OCI-LY7 (cell line): ENCODE results near the gene E2F2. TPM values are rescaled to one million over a fixed set of nuclear protein-coding genes. Genes with fewer than 3 reads are reported as not detected.
A peak's percentile ranks its signal among the peaks of the same experiment; 100 is the strongest.

ENCODE experiments used
- BruUV-seq: library from RNA; stranded (reverse); fragments of 400-500 nt; replicated peaks from 2 replicates; lab custom pipeline; 2021; lab: Mats Ljungman, UMichigan
- CTCF ChIA-PET: fragments of 300-600 bp; sonication (Branson Sonifier 250); formaldehyde crosslinking; loops from one replicate; lab custom pipeline; 2022; ENCODE audit warnings: antibody characterized with exemption; ENCODE audit not compliant: unreplicated experiment; lab: Charles Lee
- POLR2A ChIA-PET: fragments of 300-600 bp; sonication (Branson Sonifier 250); formaldehyde crosslinking; loops from one replicate; lab custom pipeline; 2022; ENCODE audit warnings: antibody characterized with exemption; lab: Charles Lee
- DNase-seq: peaks from one replicate; pipeline ENCODE4 v3.0.0-alpha.2; 2015; ENCODE audit warnings: low spot score
- H2AFZ ChIP-seq: fragments of 200-600 bp; sonication (generic), shearing (Covaris generic); 2 replicates; pipeline ENCODE4 v1.6.1; 2014; ENCODE audit warnings: mild to moderate bottlenecking, antibody characterized with exemption, low read length, moderate library complexity
- H3K27ac ChIP-seq: fragments of 200-600 bp; sonication (generic); 2 replicates; pipeline ENCODE4 v1.5.1; 2014; ENCODE audit warnings: mixed run types, low read depth, mild to moderate bottlenecking, moderate library complexity, low read length, inconsistent platforms; ENCODE audit not compliant: poor library complexity, severe bottlenecking
- H3K36me3 ChIP-seq: fragments of 200-600 bp; sonication (generic); 2 replicates; pipeline ENCODE4 v1.6.1; 2014; ENCODE audit warnings: mild to moderate bottlenecking, antibody characterized with exemption, low read length, moderate library complexity, mixed read lengths; ENCODE audit not compliant: insufficient read depth
- H3K4me1 ChIP-seq: fragments of 200-600 bp; sonication (generic); 2 replicates; pipeline ENCODE4 v1.5.1; 2014; ENCODE audit warnings: mild to moderate bottlenecking, low read length; ENCODE audit not compliant: insufficient read depth, poor library complexity, severe bottlenecking
- H3K4me2 ChIP-seq: fragments of 200-600 bp; sonication (generic); 2 replicates; pipeline ENCODE4 v1.6.1; 2014; ENCODE audit warnings: mild to moderate bottlenecking, low read length
- H3K4me3 ChIP-seq: fragments of 200-600 bp; sonication (generic); 2 replicates; pipeline ENCODE4 v1.5.1; 2014; ENCODE audit warnings: mild to moderate bottlenecking, low read depth, low read length; ENCODE audit not compliant: poor library complexity, severe bottlenecking
- H3K79me2 ChIP-seq: fragments of 200-600 bp; sonication (generic); 2 replicates; pipeline ENCODE4 v1.6.1; 2016; ENCODE audit warnings: low read depth, mild to moderate bottlenecking, low read length, moderate library complexity, mixed read lengths; ENCODE audit not compliant: insufficient read depth
- H3K9me2 ChIP-seq: fragments of 200-600 bp; sonication (generic); 2 replicates; pipeline ENCODE4 v1.6.1; 2016; ENCODE audit warnings: mild to moderate bottlenecking, low read length, mixed read lengths; ENCODE audit not compliant: insufficient read depth
- H3K9me3 ChIP-seq: fragments of 200-600 bp; sonication (generic); 2 replicates; pipeline ENCODE4 v1.6.1; 2014; ENCODE audit warnings: mild to moderate bottlenecking, mixed run types, low read length, mixed read lengths
- H4K20me1 ChIP-seq: fragments of 200-600 bp; sonication (generic); 2 replicates; pipeline ENCODE4 v1.6.1; 2014; ENCODE audit warnings: mild to moderate bottlenecking, antibody characterized with exemption, low read length, moderate library complexity, mixed read lengths; ENCODE audit not compliant: insufficient read depth
- CTCF ChIP-seq: fragments of 200-600 bp; sonication (generic); conservative IDR thresholded peaks from 2 replicates; pipeline ENCODE4 v1.5.1; 2014; ENCODE audit warnings: mild to moderate bottlenecking, antibody characterized with exemption, low read length, moderate library complexity, mixed read lengths
- EZH2phosphoT487 ChIP-seq: fragments of 200-600 bp; sonication (generic); IDR thresholded peaks from 2 replicates; pipeline ENCODE4 v1.6.1; 2018; ENCODE audit warnings: low read depth, borderline replicate concordance, mild to moderate bottlenecking, mixed run types, antibody characterized with exemption, low read length, moderate library complexity, mixed read lengths
- intact Hi-C: fragments of 100-400 bp; cut with micrococcal nuclease; formaldehyde crosslinking; loops from one replicate; pipeline ENCODE4 v1.10.0; 2022; ENCODE audit not compliant: unreplicated experiment
- total RNA-seq, 2 experiments: library from RNA; depleted of rRNA in 1 of 2; stranded (reverse); fragments of >200 nt in 1 of 2; shearing (Covaris generic) in 1 of 2; gene quantifications; 2 replicates each; pipeline ENCODE4 v1.2.3, GENCODE V29; 2014 to 2022

E2F2 gene
- total RNA-seq, 2 experiments from 2014 or later: 203 to 212 TPM

- Histone ChIP-seq H3K27ac (no peak overlapping the region), H2AFZ (no peak overlapping the region), H3K4me1 (peaks cover 9% of the 10 kb centered on the region), H3K4me2 (no peak overlapping the region), H3K36me3 (no peaks in the 10 kb centered on the region), H3K79me2 (no peaks in the 10 kb centered on the region), H3K4me3 (no peak overlapping the region), H3K9me3 (no peaks in the 10 kb centered on the region), H3K9me2 (no peaks in the 10 kb centered on the region), H4K20me1 (no peaks in the 10 kb centered on the region)
- DNase-seq: no peak
- TF ChIP-seq EZH2phosphoT487 (no peak), CTCF (no peak)
- no TSS peak for BruUV-seq
- intact Hi-C loops: loop anchor here (10.0 kb wide), 1 partner anchor 253 kb away; the partner anchor contains the start of gene ELOA
- CTCF ChIA-PET: no interaction called here
- POLR2A ChIA-PET: no interaction called here
Measured at GRCh38 chr1:23492132-23492720, 38.8 kb downstream of the E2F2 start.

- no peak overlapping the region for H3K4me3 ChIP-seq
- no peak overlapping the region for H3K27ac ChIP-seq
- no peaks in the 10 kb centered on the region for H3K79me2 ChIP-seq
- no peak overlapping the region for H2AFZ ChIP-seq
- peaks cover 13% of the 10 kb centered on the region for H3K4me1 ChIP-seq
- TF ChIP-seq CTCF (no peak), EZH2phosphoT487 (no peak)
- intact Hi-C loops: loop anchor here (10.0 kb wide), 1 partner anchor 255 kb away; the partner anchor contains the start of gene ELOA
- no peaks in the 10 kb centered on the region for H3K9me2 ChIP-seq
- no peak overlapping the region for H3K4me2 ChIP-seq
- ChIA-PET POLR2A (interaction anchor here (0.5 to 1.0 kb wide), 3 partner anchors 12 to 160 kb away, joined by 3 read pairs; no protein-coding TSS in a partner anchor), CTCF (no interaction called here)
- no peaks in the 10 kb centered on the region for H3K36me3 ChIP-seq
- no peak for DNase-seq
- no peaks in the 10 kb centered on the region for H4K20me1 ChIP-seq
- BruUV-seq: no TSS peak
- H3K9me3 ChIP-seq: no peaks in the 10 kb centered on the region
Measured at GRCh38 chr1:23489842-23490241, 41.2 kb downstream of the E2F2 start.

GRCh38 chr1:23485002-23485332 lies 46.1 kb downstream of the E2F2 start:
- Histone ChIP-seq H3K9me2 (no peaks in the 10 kb centered on the region), H3K4me1 (peaks cover 46% of the 10 kb centered on the region), H3K9me3 (no peaks in the 10 kb centered on the region), H3K27ac (no peak overlapping the region), H4K20me1 (no peaks in the 10 kb centered on the region), H3K79me2 (no peaks in the 10 kb centered on the region), H3K36me3 (no peaks in the 10 kb centered on the region), H3K4me3 (peak overlapping the region; percentile 75), H3K4me2 (peak overlapping the region; percentile 86), H2AFZ (peak overlapping the region; percentile 69)
- ChIA-PET CTCF (interaction anchor here (1.0 to 2.5 kb wide), 2 partner anchors 12 to 233 kb away, joined by 7 to 9 read pairs; no protein-coding TSS in a partner anchor), POLR2A (interaction anchor here (0.6 to 2.0 kb wide), 10 partner anchors 9 to 736 kb away, joined by 3 to 6 read pairs (median 3); no protein-coding TSS in a partner anchor)
- BruUV-seq: no TSS peak
- DNase-seq: no peak
- no peak for TF ChIP-seq EZH2phosphoT487
- no peak for TF ChIP-seq CTCF
- intact Hi-C loops: loop anchor here (2.0 kb wide), 1 partner anchor 40 kb away; no protein-coding TSS in a partner anchor
